H9 (cell line): ENCODE measurements around the gene ABCC4. TPM values are rescaled to one million over a fixed set of nuclear protein-coding genes. Genes with fewer than 3 reads are reported as not detected.

Experiments
- DNase-seq: peaks from one replicate; pipeline ENCODE4 v3.0.0-alpha.2; 2017
- H2AFZ ChIP-seq: one replicate; pipeline ENCODE4 v1.6.1; 2013; ENCODE audit warnings: mild to moderate bottlenecking, low read length, control low read depth, moderate library complexity
- H2AK5ac ChIP-seq: 2 replicates; pipeline ENCODE4 v1.6.1; 2013; ENCODE audit warnings: low read length, control low read depth, mixed read lengths; ENCODE audit not compliant: insufficient read length
- H2BK120ac ChIP-seq: one replicate; pipeline ENCODE4 v1.6.1; 2013; ENCODE audit warnings: low read depth, mild to moderate bottlenecking, low read length, control low read depth, inconsistent platforms; ENCODE audit not compliant: poor library complexity, severe bottlenecking
- H2BK12ac ChIP-seq: 2 replicates; pipeline ENCODE4 v1.6.1; 2013; ENCODE audit warnings: low read length, control low read depth, mixed read lengths, low read depth; ENCODE audit not compliant: insufficient read length
- H2BK15ac ChIP-seq: 2 replicates; pipeline ENCODE4 v1.6.1; 2013; ENCODE audit warnings: low read depth, low read length, control low read depth
- H2BK20ac ChIP-seq: one replicate; pipeline ENCODE4 v1.6.1; 2013; ENCODE audit warnings: low read depth, mild to moderate bottlenecking, low read length, control low read depth, inconsistent platforms; ENCODE audit not compliant: poor library complexity, severe bottlenecking
- H2BK5ac ChIP-seq: 2 replicates; pipeline ENCODE4 v1.6.1; 2013; ENCODE audit warnings: low read length, control low read depth, mixed read lengths; ENCODE audit not compliant: insufficient read length
- H3K14ac ChIP-seq: 2 replicates; pipeline ENCODE4 v1.6.1; 2013; ENCODE audit warnings: low read length, control low read depth; ENCODE audit not compliant: insufficient read depth
- H3K18ac ChIP-seq: 2 replicates; pipeline ENCODE4 v1.6.1; 2013; ENCODE audit warnings: low read depth, mild to moderate bottlenecking, mixed read lengths, low read length, control low read depth; ENCODE audit not compliant: insufficient read length
- H3K23ac ChIP-seq: 2 replicates; pipeline ENCODE4 v1.6.1; 2013; ENCODE audit warnings: low read length, control low read depth, mixed read lengths, low read depth; ENCODE audit not compliant: insufficient read length
- H3K23me2 ChIP-seq: 2 replicates; pipeline ENCODE4 v1.6.1; 2013; ENCODE audit warnings: low read depth, mild to moderate bottlenecking, mixed read lengths, low read length, control low read depth; ENCODE audit not compliant: insufficient read length, poor library complexity, severe bottlenecking
- H3K27ac ChIP-seq: 2 replicates; pipeline ENCODE4 v1.5.1; 2013; ENCODE audit warnings: low read length, control low read depth, mixed read lengths, low read depth; ENCODE audit not compliant: insufficient read length
- H3K27me3 ChIP-seq: 2 replicates; pipeline ENCODE4 v1.6.1; 2013; ENCODE audit warnings: low read length, control low read depth, inconsistent platforms; ENCODE audit not compliant: insufficient read depth
- H3K4ac ChIP-seq: 2 replicates; pipeline ENCODE4 v1.6.1; 2013; ENCODE audit warnings: low read depth, mild to moderate bottlenecking, control low read depth, inconsistent platforms, low read length, moderate library complexity
- H3K4me1 ChIP-seq: 2 replicates; pipeline ENCODE4 v1.6.1; 2013; ENCODE audit warnings: low read length, control low read depth, inconsistent platforms; ENCODE audit not compliant: insufficient read depth
- H3K4me2 ChIP-seq: 2 replicates; pipeline ENCODE4 v1.6.1; 2013; ENCODE audit warnings: low read length, control low read depth, mixed read lengths; ENCODE audit not compliant: insufficient read length, insufficient read depth
- H3K56ac ChIP-seq: 2 replicates; pipeline ENCODE4 v1.6.1; 2013; ENCODE audit warnings: low read depth, mild to moderate bottlenecking, mixed read lengths, low read length, control low read depth; ENCODE audit not compliant: insufficient read length
- H3K79me1 ChIP-seq: 2 replicates; pipeline ENCODE4 v1.6.1; 2013; ENCODE audit warnings: low read depth, mild to moderate bottlenecking, moderate library complexity, low read length, control low read depth, inconsistent platforms; ENCODE audit not compliant: insufficient read depth, poor library complexity, severe bottlenecking
- H3K79me2 ChIP-seq: 2 replicates; pipeline ENCODE4 v1.6.1; 2013; ENCODE audit warnings: low read length, control low read depth, inconsistent platforms; ENCODE audit not compliant: insufficient read depth
- H3K9ac ChIP-seq: 2 replicates; pipeline ENCODE4 v1.6.1; 2013; ENCODE audit warnings: low read length, control low read depth, mixed read lengths; ENCODE audit not compliant: insufficient read length; ENCODE audit errors: extremely low read depth
- H3K9me3 ChIP-seq: one replicate; pipeline ENCODE4 v1.6.1; 2013; ENCODE audit warnings: low read depth, low read length, inconsistent platforms; ENCODE audit not compliant: control insufficient read depth
- H3T11ph ChIP-seq: one replicate; pipeline ENCODE4 v1.6.1; 2013; ENCODE audit warnings: mild to moderate bottlenecking, low read length, control low read depth, inconsistent platforms
- H4K20me1 ChIP-seq: one replicate; pipeline ENCODE4 v1.6.1; 2013; ENCODE audit not compliant: control insufficient read depth, insufficient read length, insufficient read depth
- H4K5ac ChIP-seq: 2 replicates; pipeline ENCODE4 v1.6.1; 2013; ENCODE audit warnings: low read depth, mild to moderate bottlenecking, mixed read lengths, low read length, control low read depth; ENCODE audit not compliant: insufficient read length
- H4K8ac ChIP-seq: replicated peaks from 2 replicates; pipeline ENCODE4 v1.6.1; 2013; ENCODE audit warnings: low read length, control low read depth, mixed read lengths, low read depth; ENCODE audit not compliant: insufficient read length
- H4K91ac ChIP-seq: 2 replicates; pipeline ENCODE4 v1.6.1; 2013; ENCODE audit warnings: low read depth, mild to moderate bottlenecking, moderate library complexity, mixed read lengths, low read length, control low read depth; ENCODE audit not compliant: insufficient read length
- H3K27ac Mint-ChIP-seq, 3 experiments: 2 replicates in 2 of 3; 3 replicates in 1 of 3; pipeline ENCODE4 v1.8.0; 2020 to 2021; ENCODE audit warnings: mixed read lengths in 3 of 3, mild to moderate bottlenecking in 1 of 3, moderate library complexity in 1 of 3
- H3K27me3 Mint-ChIP-seq: 2 replicates; pipeline ENCODE4 v1.8.0; 2021; ENCODE audit warnings: low read depth, mild to moderate bottlenecking, moderate library complexity, mixed read lengths
- H3K36me3 Mint-ChIP-seq, 3 experiments: 2 replicates in 2 of 3; 3 replicates in 1 of 3; pipeline ENCODE4 v1.8.0; 2020 to 2021; ENCODE audit warnings: low read depth in 3 of 3, mixed read lengths in 3 of 3; ENCODE audit not compliant: insufficient read depth in 1 of 3
- H3K4me1 Mint-ChIP-seq, 2 experiments: 2 replicates each; pipeline ENCODE4 v1.8.0; 2020; ENCODE audit warnings: mixed read lengths in 2 of 2
- H3K4me3 Mint-ChIP-seq, 2 experiments: 2 replicates in 1 of 2; 3 replicates in 1 of 2; pipeline ENCODE4 v1.8.0; 2020 to 2021; ENCODE audit warnings: mild to moderate bottlenecking in 2 of 2, mixed read lengths in 2 of 2, moderate library complexity in 1 of 2
- H3K9me3 Mint-ChIP-seq, 2 experiments: 2 replicates in 1 of 2; 3 replicates in 1 of 2; pipeline ENCODE4 v1.8.0; 2020; ENCODE audit warnings: mild to moderate bottlenecking in 2 of 2, mixed read lengths in 2 of 2, moderate library complexity in 1 of 2
- WGBS: extraction: QIAGEN DNeasy Blood & Tissue Kit; methylation state at CpG from one replicate; pipeline ENCODE4 v1.1.7; 2013; ENCODE audit warnings: missing lambda C conversion rate, low lambda C conversion rate, mixed read lengths; ENCODE audit not compliant: insufficient read length; ENCODE audit errors: extremely low coverage; 5-methylcytosine and 5-hydroxymethylcytosine counted together
- total RNA-seq: library from RNA; stranded (reverse); gene quantifications from 2 replicates; pipeline ENCODE4 v1.2.1, GENCODE V29; 2021
- TF ChIP-seq, protein P1 (sequence below): fragments of 200-600 bp; sonication (generic); conservative IDR thresholded peaks from 3 replicates; pipeline ENCODE4 v1.8.0; 2021; ENCODE audit warnings: antibody characterized with exemption, mild to moderate bottlenecking

The ABCC4 gene
- total RNA-seq, 1 experiment from 2014 or later = 5.9 TPM

DNA sequence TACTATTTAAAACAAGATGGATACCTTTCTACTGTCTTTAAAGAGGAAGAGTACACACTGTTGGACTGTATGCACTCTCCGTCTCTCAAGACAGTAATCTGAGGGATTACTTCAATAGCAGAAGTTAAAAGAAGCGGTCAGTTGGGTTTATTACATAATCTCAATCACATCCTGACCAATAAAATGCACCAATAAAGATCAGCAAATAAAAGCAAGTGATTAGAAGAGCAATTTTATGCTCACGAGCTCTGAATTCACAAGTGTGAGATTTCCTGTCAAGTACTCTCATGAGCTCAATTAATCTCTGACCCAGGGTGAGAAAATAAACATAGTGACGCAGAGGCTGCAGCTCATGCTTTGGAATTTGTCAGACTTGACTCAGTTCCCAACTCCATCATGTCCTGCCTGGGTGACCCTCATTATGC lies 12.2 kb downstream of the ABCC4 start:
- H4K5ac ChIP-seq = no peak overlapping the region
- H3K27me3 Mint-ChIP-seq = no peaks in the 10 kb centered on the region
- no peak overlapping the region for H3K9ac ChIP-seq
- H3K23ac ChIP-seq = no peak overlapping the region
- H3K4me3 Mint-ChIP-seq = no peak overlapping the region
- H4K8ac ChIP-seq = no peak overlapping the region
- H2AK5ac ChIP-seq = no peak overlapping the region
- H3K23me2 ChIP-seq = no peaks in the 10 kb centered on the region
- no peak overlapping the region for H3K4me2 ChIP-seq
- no peaks in the 10 kb centered on the region for H4K20me1 ChIP-seq
- H3K9me3 ChIP-seq = no peaks in the 10 kb centered on the region
- H2BK120ac ChIP-seq = no peak overlapping the region
- H2BK20ac ChIP-seq = no peak overlapping the region
- no peak overlapping the region for H3T11ph ChIP-seq
- no peak overlapping the region for H2BK15ac ChIP-seq
- DNase-seq = no peak
- peaks cover 2 to 3% of the 10 kb centered on the region in 2 experiments; a peak in 1 of 4 replicates for H3K4me1 Mint-ChIP-seq
- no peaks in the 10 kb centered on the region for H3K9me3 Mint-ChIP-seq
- H3K27me3 ChIP-seq = no peaks in the 10 kb centered on the region
- H3K4me1 ChIP-seq = no peaks in the 10 kb centered on the region; the same call in 1 of the 2 replicates
- H3K79me1 ChIP-seq = no peaks in the 10 kb centered on the region
- no peak overlapping the region for H4K91ac ChIP-seq
- no peak overlapping the region for H3K14ac ChIP-seq
- no peak overlapping the region for H2BK12ac ChIP-seq
- H3K27ac Mint-ChIP-seq = peak overlapping the region in 1 of 3 experiments; percentile 10; a peak in 1 of 7 replicates
- H3K36me3 Mint-ChIP-seq = no peaks in the 10 kb centered on the region
- H3K18ac ChIP-seq = no peak overlapping the region
- H3K79me2 ChIP-seq = no peaks in the 10 kb centered on the region
- no peak overlapping the region for H2BK5ac ChIP-seq
- no peak overlapping the region for H3K4ac ChIP-seq
- WGBS = no CpG with 5 or more reads among the region's 4 CpGs
- H3K27ac ChIP-seq = no peak overlapping the region
- no peak overlapping the region for H3K56ac ChIP-seq
- no peak overlapping the region for H2AFZ ChIP-seq
- TF ChIP-seq, protein P1, sequence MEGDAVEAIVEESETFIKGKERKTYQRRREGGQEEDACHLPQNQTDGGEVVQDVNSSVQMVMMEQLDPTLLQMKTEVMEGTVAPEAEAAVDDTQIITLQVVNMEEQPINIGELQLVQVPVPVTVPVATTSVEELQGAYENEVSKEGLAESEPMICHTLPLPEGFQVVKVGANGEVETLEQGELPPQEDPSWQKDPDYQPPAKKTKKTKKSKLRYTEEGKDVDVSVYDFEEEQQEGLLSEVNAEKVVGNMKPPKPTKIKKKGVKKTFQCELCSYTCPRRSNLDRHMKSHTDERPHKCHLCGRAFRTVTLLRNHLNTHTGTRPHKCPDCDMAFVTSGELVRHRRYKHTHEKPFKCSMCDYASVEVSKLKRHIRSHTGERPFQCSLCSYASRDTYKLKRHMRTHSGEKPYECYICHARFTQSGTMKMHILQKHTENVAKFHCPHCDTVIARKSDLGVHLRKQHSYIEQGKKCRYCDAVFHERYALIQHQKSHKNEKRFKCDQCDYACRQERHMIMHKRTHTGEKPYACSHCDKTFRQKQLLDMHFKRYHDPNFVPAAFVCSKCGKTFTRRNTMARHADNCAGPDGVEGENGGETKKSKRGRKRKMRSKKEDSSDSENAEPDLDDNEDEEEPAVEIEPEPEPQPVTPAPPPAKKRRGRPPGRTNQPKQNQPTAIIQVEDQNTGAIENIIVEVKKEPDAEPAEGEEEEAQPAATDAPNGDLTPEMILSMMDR = no peak
